Aorta (tissue), 5 donors: ENCODE results near the gene STARD10. TPM values are rescaled to one million over a fixed set of nuclear protein-coding genes. Genes with fewer than 3 reads are reported as not detected.

Experiments used
- ATAC-seq: fragments of 200-7000 bp; cut with Tn5 transposase; one replicate; pipeline ENCODE4 v1.9.1; 2022; ENCODE audit warnings: moderate library complexity; ENCODE audit not compliant: low FRiP score
- DNase-seq, 2 donors: peaks; one replicate each; pipeline ENCODE4 v3.0.0-alpha.2; 2020
- H3K27ac ChIP-seq, 2 donors: one replicate each; pipeline ENCODE4 v1.5.1; 2013; ENCODE audit warnings: low read length in 2 of 2, mild to moderate bottlenecking in 2 of 2, moderate library complexity in 2 of 2, control low read depth in 1 of 2, inconsistent platforms in 1 of 2, low read depth in 1 of 2
- H3K27me3 ChIP-seq, 2 donors: one replicate each; pipeline ENCODE4 v1.6.1; 2013; ENCODE audit warnings: control low read depth in 1 of 2, low read length in 1 of 2, mild to moderate bottlenecking in 1 of 2, moderate library complexity in 1 of 2; ENCODE audit not compliant: insufficient read depth in 2 of 2, control insufficient read depth in 1 of 2
- H3K36me3 ChIP-seq, 2 donors: one replicate each; pipeline ENCODE4 v1.6.1; 2013; ENCODE audit warnings: control low read depth in 1 of 2, low read length in 1 of 2, mild to moderate bottlenecking in 1 of 2; ENCODE audit not compliant: insufficient read depth in 2 of 2, control insufficient read depth in 1 of 2
- H3K4me1 ChIP-seq, 2 donors: one replicate each; pipeline ENCODE4 v1.6.1; 2013; ENCODE audit warnings: low read length in 2 of 2, control low read depth in 1 of 2, mild to moderate bottlenecking in 1 of 2, moderate library complexity in 1 of 2; ENCODE audit not compliant: insufficient read depth in 2 of 2, control insufficient read depth in 1 of 2
- H3K4me3 ChIP-seq, 2 donors: one replicate each; pipeline ENCODE4 v1.5.1; 2013; ENCODE audit warnings: low read length in 2 of 2, control low read depth in 1 of 2, mild to moderate bottlenecking in 1 of 2
- H3K9me3 ChIP-seq: one replicate; pipeline ENCODE4 v1.6.1; 2013; ENCODE audit warnings: mild to moderate bottlenecking, low read length; ENCODE audit not compliant: control insufficient read depth
- WGBS, 2 donors: extraction: QIAGEN DNeasy Blood & Tissue Kit; methylation state at CpG; one replicate each; pipeline ENCODE4 v1.1.7; 2013; 5-methylcytosine and 5-hydroxymethylcytosine counted together
- intact Hi-C, 2 donors: fragments of 100-400 bp; cut with DNase I; formaldehyde crosslinking; loops; one replicate each; pipeline versions ENCODE4 v1.14.2 to v1.15.0; 2022
- polyA plus RNA-seq, 2 donors: library from polyadenylated mRNA; stranded (reverse); fragments of 200-250 nt; gene quantifications; one replicate each; pipeline ENCODE4 v1.2.3, GENCODE V29; 2013
- total RNA-seq, 2 donors: library from RNA; stranded (reverse); fragmentation: NEBNext Ultra II Directional; extraction: Animal tissue kit (Norgen Biotek cat#: 25700); gene quantifications; one replicate each; pipeline ENCODE4 v1.2.1, GENCODE V29; 2021
- donor health status: healthy with polysubstance abuse.
- donor health status: Bipolar disorder and iron deficiency.
- donor health status: DM: no; HTN: no; CAD: no.
- donor health status: DM: no; HTN: no; CAD: no.
- donor health status: DM: yes; HTN: yes; CAD: no.

STARD10 gene
- total and polyA plus RNA-seq, 4 donors, result 17.7 to 129 (median 40.1) TPM

GRCh38 chr11:72768581-72768980, 25.3 kb downstream of the STARD10 start:
- ATAC-seq (no peak), DNase-seq (no peak)
- Histone ChIP-seq H3K36me3 (no peaks in the 10 kb centered on the region), H3K4me1 (no peaks in the 10 kb centered on the region), H3K27ac (no peak overlapping the region), H3K9me3 (no peaks in the 10 kb centered on the region), H3K4me3 (no peak overlapping the region), H3K27me3 (no peaks in the 10 kb centered on the region)
- WGBS, 2 donors, result 95 to 100% methylated on average over 3 of the region's 3 CpGs
- intact Hi-C loops, result no loop called here

GRCh38 chr11:72767203-72768062, 26.4 kb downstream of the STARD10 start:
- Histone ChIP-seq H3K4me1 (no peaks in the 10 kb centered on the region), H3K27me3 (no peaks in the 10 kb centered on the region), H3K9me3 (no peaks in the 10 kb centered on the region), H3K36me3 (no peaks in the 10 kb centered on the region), H3K4me3 (no peak overlapping the region), H3K27ac (no peak overlapping the region)
- DNase-seq (no peak), ATAC-seq (no peak)
- intact Hi-C loops, result no loop called here
- 95 to 99% methylated on average over 4 of the region's 4 CpGs for WGBS, 2 donors

- H3K4me3 ChIP-seq, result no peak overlapping the region
- WGBS, 2 donors, result 82 to 85% methylated on average over 12 of the region's 12 CpGs
- no peaks in the 10 kb centered on the region for H3K4me1 ChIP-seq
- no peaks in the 10 kb centered on the region for H3K9me3 ChIP-seq
- intact Hi-C loops, result no loop called here
- no peaks in the 10 kb centered on the region for H3K27me3 ChIP-seq
- DNase-seq, result no peak
- no peaks in the 10 kb centered on the region for H3K36me3 ChIP-seq
- H3K27ac ChIP-seq, result no peak overlapping the region
- ATAC-seq, result no peak
These were observed 27.5 kb downstream of the STARD10 start for GRCh38 chr11:72766152-72766902.

- ATAC-seq, result no peak
These were observed 29.3 kb downstream of the STARD10 start for GRCh38 chr11:72764503-72764902.

GRCh38 chr11:72763823-72764222, 30.0 kb downstream of the STARD10 start:
- 89 to 92% methylated on average over 4 of the region's 4 CpGs for WGBS, 2 donors
- H3K9me3 ChIP-seq, result no peaks in the 10 kb centered on the region
- ATAC-seq (no peak), DNase-seq (no peak)
- H3K27me3 ChIP-seq, result no peaks in the 10 kb centered on the region
- H3K36me3 ChIP-seq, result no peaks in the 10 kb centered on the region
- intact Hi-C loops, result no loop called here
- no peaks in the 10 kb centered on the region for H3K4me1 ChIP-seq
- H3K4me3 ChIP-seq, result no peak overlapping the region
- H3K27ac ChIP-seq, result no peak overlapping the region

More at GRCh38 chr11:72764503-72764902, 29.3 kb downstream of the STARD10 start:
- Histone ChIP-seq H3K4me1 (no peaks in the 10 kb centered on the region), H3K27ac (no peak overlapping the region), H3K27me3 (no peaks in the 10 kb centered on the region), H3K36me3 (no peaks in the 10 kb centered on the region), H3K4me3 (no peak overlapping the region), H3K9me3 (no peaks in the 10 kb centered on the region)
- intact Hi-C loops, result no loop called here
- WGBS, 2 donors, result 75 to 83% methylated on average over 13 of the region's 13 CpGs
- DNase-seq, result no peak

DNA sequence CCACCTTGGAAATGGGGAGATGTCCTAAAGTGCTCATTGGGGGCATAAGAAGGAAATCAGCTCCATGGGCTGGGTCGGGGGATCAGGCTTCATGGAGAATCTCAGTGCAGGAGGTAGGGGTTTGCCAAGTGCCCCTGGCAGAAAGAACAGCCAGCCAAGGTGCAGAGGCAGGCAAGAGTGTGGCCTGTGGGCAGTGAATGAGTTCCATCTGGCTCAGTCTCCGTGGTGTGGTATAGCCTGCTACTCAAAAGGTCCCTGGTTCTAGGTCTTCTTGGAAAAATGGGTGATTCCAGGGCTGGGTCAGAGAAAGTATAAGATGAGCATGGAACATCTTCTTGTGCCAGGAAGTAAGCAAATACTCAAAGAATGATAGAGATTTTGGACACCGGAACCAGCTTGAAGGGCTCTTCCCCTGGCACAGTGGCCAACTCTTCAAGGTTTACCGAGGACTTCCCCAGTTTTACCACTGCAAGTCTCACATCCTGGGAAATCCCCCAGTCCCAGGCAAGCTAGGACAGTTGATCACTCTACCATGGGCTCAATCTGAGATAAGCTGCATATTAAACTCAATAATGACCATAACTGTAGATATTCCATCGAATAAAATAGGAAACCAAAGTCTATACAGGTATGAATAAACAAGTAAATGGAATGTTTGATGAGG, 31.1 kb downstream of the STARD10 start:
- H3K9me3 ChIP-seq, result no peaks in the 10 kb centered on the region
- H3K4me3 ChIP-seq, result no peak overlapping the region
- WGBS, 2 donors, result 87 to 91% methylated on average over 5 of the region's 5 CpGs
- no peaks in the 10 kb centered on the region for H3K36me3 ChIP-seq
- DNase-seq, result no peak
- no peak overlapping the region for H3K27ac ChIP-seq
- H3K27me3 ChIP-seq, result no peaks in the 10 kb centered on the region
- ATAC-seq, result no peak
- no peaks in the 10 kb centered on the region for H3K4me1 ChIP-seq
- intact Hi-C loops, result no loop called here

DNA sequence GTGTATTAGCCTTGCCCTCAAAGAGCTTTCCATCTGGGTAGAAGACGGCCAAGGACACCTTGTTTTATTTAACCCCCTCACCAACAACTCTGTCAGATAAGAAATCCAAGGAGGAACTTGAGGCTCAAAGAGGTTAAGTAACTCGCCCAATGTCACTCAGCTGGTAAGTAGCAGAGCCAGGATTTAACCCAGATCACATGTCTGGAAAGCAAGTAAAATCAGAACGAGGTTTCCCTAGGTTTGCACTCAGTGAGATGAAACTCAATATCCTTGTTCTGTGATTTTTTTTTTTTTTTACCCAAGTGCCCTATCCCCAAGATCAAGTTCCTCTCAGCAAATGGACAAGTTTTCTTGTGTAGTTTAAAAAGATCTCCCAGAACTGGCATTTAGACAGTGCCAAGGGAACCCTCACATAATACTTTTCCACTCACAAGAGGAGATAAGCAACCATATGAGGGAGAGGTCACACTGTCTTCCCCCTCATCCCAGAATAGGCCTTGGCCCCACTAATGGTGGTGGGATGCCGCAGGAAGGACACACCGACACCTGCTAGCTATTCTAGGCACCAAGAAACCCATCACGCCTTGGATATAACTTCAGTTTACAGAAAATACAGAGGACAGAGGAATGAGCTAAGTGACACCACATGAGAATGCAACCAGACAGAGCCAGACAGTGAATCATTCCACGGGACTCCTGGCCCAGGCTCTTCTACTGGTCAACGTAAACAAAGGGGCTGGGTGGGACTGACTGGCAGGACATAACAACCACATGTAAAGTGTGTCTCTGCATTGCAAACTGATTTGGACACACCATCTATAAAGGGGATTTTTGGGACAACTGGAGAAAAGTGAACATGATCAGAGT, 33.1 kb downstream of the STARD10 start:
- Histone ChIP-seq H3K4me3 (no peak overlapping the region), H3K4me1 (no peaks in the 10 kb centered on the region), H3K36me3 (no peaks in the 10 kb centered on the region), H3K27ac (no peak overlapping the region), H3K9me3 (no peaks in the 10 kb centered on the region), H3K27me3 (no peaks in the 10 kb centered on the region)
- 76 to 80% methylated on average over 8 of the region's 8 CpGs for WGBS, 2 donors
- no peak for ATAC-seq
- intact Hi-C loops, result no loop called here
- no peak for DNase-seq

GRCh38 chr11:72759468-72759985, 34.3 kb downstream of the STARD10 start:
- WGBS, 2 donors, result 81 to 82% methylated on average over 8 of the region's 8 CpGs
- no peaks in the 10 kb centered on the region for H3K9me3 ChIP-seq
- H3K4me3 ChIP-seq, result no peak overlapping the region
- no peaks in the 10 kb centered on the region for H3K4me1 ChIP-seq
- ATAC-seq (no peak), DNase-seq (no peak)
- no peaks in the 10 kb centered on the region for H3K36me3 ChIP-seq
- intact Hi-C loops, result no loop called here
- H3K27me3 ChIP-seq, result no peaks in the 10 kb centered on the region
- no peak overlapping the region for H3K27ac ChIP-seq
